Neural cell (in vitro differentiated cells): ENCODE results near the gene WDR26. TPM values are rescaled to one million over a fixed set of nuclear protein-coding genes. Genes with fewer than 3 reads are reported as not detected.
"Not testable (repeated sequence)": the region's sequence is repeated elsewhere in the genome, so short reads cannot be mapped to it uniquely, and the experiment has no call there.

Experiments used
- H2AFZ ChIP-seq: fragments of 200-600, 300-800 bp; sonication (generic), shearing (Covaris generic); 2 replicates; pipeline ENCODE4 v1.6.0; 2014; ENCODE audit warnings: low read depth, mild to moderate bottlenecking, antibody characterized with exemption, low read length, moderate library complexity
- H3F3A ChIP-seq: fragments of 200-600 bp; shearing (Covaris generic); 2 replicates; pipeline ENCODE4 v1.6.1; 2016; ENCODE audit warnings: mild to moderate bottlenecking, moderate library complexity, mixed read lengths, antibody characterized with exemption, low read length; ENCODE audit not compliant: insufficient read depth, poor library complexity, severe bottlenecking
- H3K27ac ChIP-seq: fragments of 200-600, 300-800 bp; sonication (generic), shearing (Covaris generic); 2 replicates; pipeline ENCODE4 v1.5.1; 2014; ENCODE audit warnings: mild to moderate bottlenecking, low read length, moderate library complexity
- H3K27me3 ChIP-seq: fragments of 300-800, 200-600 bp; sonication (generic), shearing (Covaris generic); 2 replicates; pipeline ENCODE4 v1.6.0; 2014; ENCODE audit warnings: mild to moderate bottlenecking, low read depth, low read length, moderate library complexity; ENCODE audit not compliant: insufficient read depth
- H3K36me3 ChIP-seq: fragments of 300-800, 200-600 bp; sonication (generic), shearing (Covaris generic); 2 replicates; pipeline ENCODE4 v1.5.1; 2014; ENCODE audit warnings: mild to moderate bottlenecking, antibody characterized with exemption, low read length, moderate library complexity; ENCODE audit not compliant: insufficient read depth
- H3K4me2 ChIP-seq: fragments of 300-800, 200-600 bp; sonication (generic), shearing (Covaris generic); 2 replicates; pipeline ENCODE4 v1.6.0; 2014; ENCODE audit warnings: mild to moderate bottlenecking, low read length
- H3K4me3 ChIP-seq: fragments of 300-800, 200-600 bp; sonication (generic), shearing (Covaris generic); 2 replicates; pipeline ENCODE4 v1.5.1; 2014; ENCODE audit warnings: mild to moderate bottlenecking, low read length, moderate library complexity
- H3K79me2 ChIP-seq: fragments of 200-600 bp; shearing (Covaris generic); replicated peaks from 2 replicates; pipeline ENCODE4 v1.6.0; 2014; ENCODE audit warnings: mild to moderate bottlenecking, low read length, moderate library complexity; ENCODE audit not compliant: insufficient read depth
- H3K9ac ChIP-seq: fragments of 300-800, 200-600 bp; sonication (generic), shearing (Covaris generic); 2 replicates; pipeline ENCODE4 v1.6.1; 2016; ENCODE audit warnings: mild to moderate bottlenecking, low read length, mixed read lengths
- H3K9me2 ChIP-seq: fragments of 200-600 bp; shearing (Covaris generic); 2 replicates; pipeline ENCODE4 v1.6.1; 2016; ENCODE audit warnings: mild to moderate bottlenecking, low read length, mixed read lengths; ENCODE audit not compliant: insufficient read depth
- H3K9me3 ChIP-seq: fragments of 200-600, 300-800 bp; sonication (generic), shearing (Covaris generic); 2 replicates; pipeline ENCODE4 v1.6.1; 2016; ENCODE audit warnings: mild to moderate bottlenecking, mixed run types, low read length, moderate library complexity, mixed read lengths
- H4K20me1 ChIP-seq: fragments of 200-600 bp; shearing (Covaris generic); 2 replicates; pipeline ENCODE4 v1.6.1; 2016; ENCODE audit warnings: mild to moderate bottlenecking, mixed run types; ENCODE audit not compliant: insufficient read depth
- CTCF ChIP-seq: fragments of 450-650 bp; IDR thresholded peaks from 2 replicates; pipeline ENCODE4 v1.5.1; 2014; ENCODE audit warnings: antibody characterized with exemption, mild to moderate bottlenecking, moderate library complexity; ENCODE audit not compliant: poor library complexity, severe bottlenecking
- EP300 ChIP-seq: fragments of 450-650 bp; conservative IDR thresholded peaks from 2 replicates; pipeline ENCODE4 v1.6.1; 2014; ENCODE audit warnings: antibody characterized with exemption, mild to moderate bottlenecking, moderate library complexity; ENCODE audit not compliant: poor library complexity, severe bottlenecking
- EZH2 ChIP-seq: fragments of 200-600, 300-800 bp; shearing (Covaris generic), sonication (generic); IDR thresholded peaks from 2 replicates; pipeline ENCODE4 v1.6.1; 2014; ENCODE audit warnings: antibody characterized with exemption, low read length, borderline replicate concordance, mild to moderate bottlenecking; ENCODE audit not compliant: insufficient read depth, poor library complexity, severe bottlenecking
- MXI1 ChIP-seq: fragments of 450-650 bp; conservative IDR thresholded peaks from 2 replicates; pipeline ENCODE4 v1.6.1; 2014; ENCODE audit warnings: antibody characterized with exemption, mild to moderate bottlenecking; ENCODE audit not compliant: poor library complexity, severe bottlenecking
- POLR2AphosphoS5 ChIP-seq: IDR thresholded peaks from 2 replicates; pipeline ENCODE4 v1.6.1; 2012
- RAD21 ChIP-seq: fragments of 450-650 bp; conservative IDR thresholded peaks from 2 replicates; pipeline ENCODE4 v1.6.1; 2014; ENCODE audit warnings: antibody characterized with exemption, mild to moderate bottlenecking, moderate library complexity
- REST ChIP-seq: IDR thresholded peaks from 2 replicates; pipeline ENCODE4 v1.6.1; 2012; ENCODE audit warnings: borderline replicate concordance
- SMC3 ChIP-seq: fragments of 450-650 bp; conservative IDR thresholded peaks from 2 replicates; pipeline ENCODE4 v1.6.1; 2014; ENCODE audit warnings: antibody characterized with exemption, mild to moderate bottlenecking, moderate library complexity; ENCODE audit not compliant: poor library complexity
- TAF1 ChIP-seq: IDR thresholded peaks from 2 replicates; pipeline ENCODE4 v1.6.1; 2012; ENCODE audit warnings: low read depth
- polyA minus RNA-seq: library from RNA; depleted of rRNA, polyadenylated mRNA; stranded (reverse); fragments of >200 nt; gene quantifications from 2 replicates; pipeline ENCODE4 v1.2.3, GENCODE V29; 2014
- polyA plus RNA-seq: library from polyadenylated mRNA; depleted of rRNA; stranded (reverse); fragments of >200 nt; gene quantifications from 2 replicates; pipeline ENCODE4 v1.2.3, GENCODE V29; 2014

Gene WDR26
- polyA plus RNA-seq: 81.7 and 89.6 TPM in 2 replicates
- 120 and 145 TPM in 2 replicates for polyA minus RNA-seq

DNA sequence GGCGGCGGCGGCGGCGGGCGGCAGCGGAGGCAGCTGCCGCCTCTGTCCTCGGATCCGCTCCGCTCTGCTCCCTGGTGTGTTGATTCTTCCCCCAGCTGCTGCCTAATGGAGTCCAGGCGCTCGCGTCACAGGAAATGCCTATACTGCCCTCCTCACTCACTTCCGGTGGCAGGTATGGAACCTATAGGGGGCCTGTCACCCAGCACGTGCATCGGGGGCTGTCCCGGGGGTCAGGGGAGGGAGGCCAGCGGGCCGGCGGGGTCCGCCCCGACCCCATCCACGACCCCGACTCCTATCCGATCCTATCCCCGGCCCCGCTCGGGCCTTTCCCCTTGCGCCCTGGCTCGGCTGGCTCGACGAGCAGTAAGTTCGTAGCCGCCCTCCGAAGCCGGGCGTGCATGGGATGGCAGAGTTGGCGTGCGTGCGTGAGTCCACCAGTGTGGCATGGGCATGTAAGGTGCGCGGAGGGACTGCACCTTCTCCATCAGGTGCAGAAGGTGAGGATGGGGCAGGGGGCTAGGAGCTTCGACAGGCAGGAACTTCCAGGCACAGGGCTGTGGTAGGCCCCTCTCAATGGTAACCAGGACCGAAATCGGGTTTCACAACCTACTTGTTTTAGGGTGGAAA is at the start of gene WDR26:
Gene WDR26, minus strand, starts transcription at position 107 of the 627 bp plus-strand sequence.
- peak within 1 kb of the TSS; percentile 97 for H3K9ac ChIP-seq
- H3K9me3 ChIP-seq: no peaks in the 10 kb centered on the region
- H3K4me3 ChIP-seq: peak within 1 kb of the TSS; percentile 97
- peaks cover 16% of the 10 kb centered on the region for H4K20me1 ChIP-seq
- TF ChIP-seq EZH2 (no peak), SMC3 (peak; percentile 29), EP300 (peak; percentile 20), RAD21 (peak; percentile 23), REST (peak; percentile 79), CTCF (peak; percentile 45), POLR2AphosphoS5 (peak; percentile 96), TAF1 (no peak), MXI1 (peak; percentile 97)
- peaks cover 11% of the 10 kb centered on the region for H3K36me3 ChIP-seq
- H3K27ac ChIP-seq: peak within 1 kb of the TSS; percentile 92
- H3K79me2 ChIP-seq: peaks cover 52% of the 10 kb centered on the region
- no peaks in the 10 kb centered on the region for H3F3A ChIP-seq
- no peaks in the 10 kb centered on the region for H3K27me3 ChIP-seq
- H2AFZ ChIP-seq: peak within 1 kb of the TSS; percentile 99
- H3K4me2 ChIP-seq: peak within 1 kb of the TSS; percentile 100
- H3K9me2 ChIP-seq: no peaks in the 10 kb centered on the region

GRCh38 chr1:224483206-224483605 is 48.6 kb upstream of the WDR26 start:
- not testable (repeated sequence) for H3K4me2 ChIP-seq

More at GRCh38 chr1:224483206-224483605, 48.6 kb upstream of the WDR26 start:
- not testable (repeated sequence) for H4K20me1 ChIP-seq, H2AFZ ChIP-seq, H3K4me3 ChIP-seq, H3K27me3 ChIP-seq, H3F3A ChIP-seq, H3K9me3 ChIP-seq, H3K9me2 ChIP-seq, H3K79me2 ChIP-seq, H3K27ac ChIP-seq, H3K9ac ChIP-seq, H3K36me3 ChIP-seq
